GM12891 (cell line): ENCODE measurements around the gene FARS2.

ENCODE experiments used
- POLR2A ChIP-seq: IDR thresholded peaks from 2 replicates; pipeline ENCODE4 v1.6.1; 2011; ENCODE audit warnings: low read depth, low read length, control low read depth
- POLR2AphosphoS5 ChIP-seq: IDR thresholded peaks from 2 replicates; pipeline ENCODE4 v1.6.1; 2011; ENCODE audit warnings: low read depth, low read length, control low read depth
- TAF1 ChIP-seq: IDR thresholded peaks from 2 replicates; pipeline ENCODE4 v1.6.1; 2011; ENCODE audit warnings: low read depth, low read length, control low read depth

- TF ChIP-seq POLR2AphosphoS5, result no peak
- TF ChIP-seq POLR2A, result no peak
- no peak for TF ChIP-seq TAF1
These were observed 53.0 kb downstream of the FARS2 start for GRCh38 chr6:5314191-5314865.
